ENCODE data around the gene AADACL3.

AADACL3 gene

GRCh38 chr1:12769031-12769430, 53.1 kb downstream of the AADACL3 start:
- DNase-seq (ENCODE audit: low read depth): no peak

- no peak for DNase-seq (ENCODE audit: low read depth)
Observed at GRCh38 chr1:12769976-12770505, 54.1 kb downstream of the AADACL3 start.

- no peak for DNase-seq (ENCODE audit: low read depth)
Observed at GRCh38 chr1:12770620-12771019, 54.7 kb downstream of the AADACL3 start.

- no peak for DNase-seq (ENCODE audit: low read depth)
Observed at GRCh38 chr1:12771186-12771585, 55.3 kb downstream of the AADACL3 start.

- no peak for DNase-seq (ENCODE audit: low read depth)
Observed at GRCh38 chr1:12772520-12772919, 56.6 kb downstream of the AADACL3 start.

GRCh38 chr1:12773438-12773837, 57.5 kb downstream of the AADACL3 start, which contains the start of gene PRAMEF12:
PRAMEF12 (plus strand) TSS chr1:12773738; CDS start chr1:12774868, 1,130 bp downstream.
- no peak for DNase-seq (ENCODE audit: low read depth)

- DNase-seq (ENCODE audit: low read depth): no peak
Observed at GRCh38 chr1:12774801-12775345, 59.0 kb downstream of the AADACL3 start.

- DNase-seq (ENCODE audit: low read depth): no peak
Observed at GRCh38 chr1:12775443-12775842, 59.5 kb downstream of the AADACL3 start.

- no peak for DNase-seq (ENCODE audit: low read depth)
Observed at GRCh38 chr1:12776801-12777557, 61.1 kb downstream of the AADACL3 start.

Measured in stimulated activated CD8-positive, alpha-beta memory T cell treated with anti-CD3 and anti-CD28 coated beads, Interleukin-12 subunit alpha, Interleukin-12 subunit beta, amount 100 ng/mL, for 4 hours (primary cell).